Measurements from ENCODE around the gene IFITM2.

The IFITM2 gene

GRCh38 chr11:296171-297050 is 11.2 kb upstream of the IFITM2 start:
- DNase-seq, result no peak
- H3K4me1 ChIP-seq, result no peaks in the 10 kb centered on the region
- H3K27me3 ChIP-seq, result peaks cover 4% of the 10 kb centered on the region; the same call in 1 of the 2 replicates
- H3K4me3 ChIP-seq (ENCODE audit: low read depth, low read length), result no peak overlapping the region
- H3K36me3 ChIP-seq, result no peaks in the 10 kb centered on the region
- no peak for TF ChIP-seq CTCF (IDR thresholded peaks at IDR 0.05; ENCODE audit: low read depth, low read length)
- H3K9me3 ChIP-seq, result no peaks in the 10 kb centered on the region

GRCh38 chr11:297051-297585 is 10.5 kb upstream of the IFITM2 start:
- no peak for DNase-seq
- H3K27me3 ChIP-seq, result peaks cover 4% of the 10 kb centered on the region; the same call in 1 of the 2 replicates
- no peaks in the 10 kb centered on the region for H3K4me1 ChIP-seq
- no peak for TF ChIP-seq CTCF (IDR thresholded peaks at IDR 0.05; ENCODE audit: low read depth, low read length)
- H3K4me3 ChIP-seq (ENCODE audit: low read depth, low read length), result no peak overlapping the region
- no peaks in the 10 kb centered on the region for H3K36me3 ChIP-seq
- H3K9me3 ChIP-seq, result no peaks in the 10 kb centered on the region

GRCh38 chr11:297586-298405 is 9.8 kb upstream of the IFITM2 start:
- TF ChIP-seq CTCF (IDR thresholded peaks at IDR 0.05; ENCODE audit: low read depth, low read length), result no peak
- Histone ChIP-seq H3K9me3 (no peaks in the 10 kb centered on the region), H3K36me3 (no peaks in the 10 kb centered on the region), H3K4me3 (ENCODE audit: low read depth, low read length) (no peak overlapping the region), H3K27me3 (peaks cover 4% of the 10 kb centered on the region; the same call in 1 of the 2 replicates), H3K4me1 (no peaks in the 10 kb centered on the region)
- DNase-seq, result no peak

- no peak for TF ChIP-seq CTCF (IDR thresholded peaks at IDR 0.05; ENCODE audit: low read depth, low read length)
- DNase-seq, result no peak
- H3K4me3 ChIP-seq (ENCODE audit: low read depth, low read length), result no peak overlapping the region
- peaks cover 4% of the 10 kb centered on the region; the same call in 1 of the 2 replicates for H3K27me3 ChIP-seq
- H3K9me3 ChIP-seq, result no peaks in the 10 kb centered on the region
- H3K36me3 ChIP-seq, result no peaks in the 10 kb centered on the region
- no peaks in the 10 kb centered on the region for H3K4me1 ChIP-seq
Observed at GRCh38 chr11:298406-299065, 9.1 kb upstream of the IFITM2 start.

GRCh38 chr11:299081-299891 is 8.3 kb upstream of the IFITM2 start, which contains the start of gene IFITM5:
Gene IFITM5, minus strand, starts transcription at chr11:299526. Its CDS starts 36 bp downstream, at chr11:299490.
- no peak for DNase-seq
- no peaks in the 10 kb centered on the region for H3K9me3 ChIP-seq
- H3K36me3 ChIP-seq, result no peaks in the 10 kb centered on the region
- peaks cover 4% of the 10 kb centered on the region; the same call in 1 of the 2 replicates for H3K27me3 ChIP-seq
- H3K4me1 ChIP-seq, result no peaks in the 10 kb centered on the region
- H3K4me3 ChIP-seq (ENCODE audit: low read depth, low read length), result no peak within 1 kb of the TSS
- TF ChIP-seq CTCF (IDR thresholded peaks at IDR 0.05; ENCODE audit: low read depth, low read length), result no peak

All from BE2C (cell line).